ENCODE results near the gene NAP1L5. TPM values are rescaled to one million over a fixed set of nuclear protein-coding genes. Genes with fewer than 3 reads are reported as not detected.

The NAP1L5 gene
- total RNA-seq, 1 experiment from 2014 or later = not detected

GRCh38 chr4:88690355-88690754 is 7.3 kb downstream of the NAP1L5 start:
- Histone ChIP-seq H3K9me3 (no peaks in the 10 kb centered on the region), H3K27me3 (replicated peaks; ENCODE audit: control insufficient read depth, insufficient read depth, low read length) (no peaks in the 10 kb centered on the region), H3K36me3 (ENCODE audit: control insufficient read depth, insufficient read depth, low read length) (no peaks in the 10 kb centered on the region), H3K4me3 (ENCODE audit: low read depth, low read length) (no peak overlapping the region), H3K4me1 (no peaks in the 10 kb centered on the region)
- no peaks in the 10 kb centered on the region for H3K36me3 Mint-ChIP-seq (ENCODE audit: insufficient read depth, unreplicated experiment)
- DNase-seq = no peak
- H3K27me3 Mint-ChIP-seq (ENCODE audit: insufficient read depth, unreplicated experiment) = no peaks in the 10 kb centered on the region
- H3K4me1 Mint-ChIP-seq (ENCODE audit: low read depth, unreplicated experiment) = no peaks in the 10 kb centered on the region
- H3K27ac Mint-ChIP-seq (ENCODE audit: unreplicated experiment) = no peak overlapping the region
- no peak overlapping the region for H3K4me3 Mint-ChIP-seq (ENCODE audit: unreplicated experiment)
- CTCF ChIA-PET = no interaction called here
- no peak for TF ChIP-seq CTCF (IDR thresholded peaks at IDR 0.05; ENCODE audit: insufficient read depth in 1 of 2, low read depth in 1 of 2, low read length in 1 of 2, severe bottlenecking in 1 of 2, unreplicated experiment in 1 of 2)
- intact Hi-C loops (cut with micrococcal nuclease; ENCODE audit: unreplicated experiment) = no loop called here
- POLR2A ChIA-PET = no interaction called here
- H3K9me3 Mint-ChIP-seq (ENCODE audit: unreplicated experiment) = no peaks in the 10 kb centered on the region
- BruUV-seq (replicated peaks) = no TSS peak

DNA sequence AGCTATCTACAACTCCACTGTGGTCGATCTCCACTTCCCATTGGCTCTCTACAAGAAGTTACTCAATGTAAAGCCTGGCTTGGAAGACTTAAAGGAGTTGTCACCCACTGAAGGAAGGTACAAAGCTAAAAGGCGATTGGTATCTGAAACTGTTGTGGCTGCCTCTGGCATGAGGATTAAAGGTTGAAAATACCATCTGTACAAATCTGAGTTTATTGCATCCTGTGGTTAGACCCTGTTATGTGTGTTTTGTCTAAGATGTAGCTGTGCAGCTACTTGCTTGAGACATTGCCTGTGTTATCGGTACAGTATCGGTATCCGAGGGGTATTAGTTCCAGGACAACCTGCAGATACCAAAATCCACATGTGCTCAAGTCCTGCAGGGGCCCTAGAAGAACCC is 16.4 kb downstream of the NAP1L5 start:
- Mint-ChIP-seq H3K9me3 (ENCODE audit: unreplicated experiment) (no peaks in the 10 kb centered on the region), H3K36me3 (ENCODE audit: insufficient read depth, unreplicated experiment) (no peaks in the 10 kb centered on the region), H3K4me1 (ENCODE audit: low read depth, unreplicated experiment) (no peaks in the 10 kb centered on the region), H3K27me3 (ENCODE audit: insufficient read depth, unreplicated experiment) (no peaks in the 10 kb centered on the region), H3K27ac (ENCODE audit: unreplicated experiment) (no peak overlapping the region), H3K4me3 (ENCODE audit: unreplicated experiment) (no peak overlapping the region)
- Histone ChIP-seq H3K36me3 (ENCODE audit: control insufficient read depth, insufficient read depth, low read length) (no peaks in the 10 kb centered on the region), H3K9me3 (no peaks in the 10 kb centered on the region), H3K4me3 (ENCODE audit: low read depth, low read length) (no peak overlapping the region), H3K4me1 (no peaks in the 10 kb centered on the region), H3K27me3 (replicated peaks; ENCODE audit: control insufficient read depth, insufficient read depth, low read length) (no peaks in the 10 kb centered on the region)
- BruUV-seq (replicated peaks) = no TSS peak
- TF ChIP-seq CTCF (IDR thresholded peaks at IDR 0.05; ENCODE audit: insufficient read depth in 1 of 2, low read depth in 1 of 2, low read length in 1 of 2, severe bottlenecking in 1 of 2, unreplicated experiment in 1 of 2) = no peak
- ChIA-PET POLR2A (no interaction called here), CTCF (no interaction called here)
- no peak for DNase-seq
- intact Hi-C loops (cut with micrococcal nuclease; ENCODE audit: unreplicated experiment) = no loop called here

DNA sequence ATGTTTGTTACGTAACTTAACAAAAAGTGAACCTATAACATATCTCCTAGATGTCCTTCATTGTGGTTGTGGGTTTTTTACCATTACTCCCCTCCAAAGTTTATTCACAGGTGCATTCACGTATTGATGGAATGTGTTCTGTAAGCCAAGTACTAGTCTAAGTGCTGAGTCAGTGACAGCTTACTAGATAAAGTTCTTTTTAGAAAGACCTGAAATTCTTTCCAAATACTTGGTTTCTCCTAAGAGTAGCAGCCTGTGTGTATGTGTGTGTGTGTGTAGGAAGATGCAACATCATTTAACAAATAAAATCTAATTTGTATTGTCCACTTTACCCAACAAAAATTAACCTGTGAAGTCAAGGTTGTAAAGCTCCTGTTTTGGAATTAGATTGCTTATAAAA is 22.1 kb downstream of the NAP1L5 start:
- H3K36me3 Mint-ChIP-seq (ENCODE audit: insufficient read depth, unreplicated experiment) = no peaks in the 10 kb centered on the region
- H3K4me3 Mint-ChIP-seq (ENCODE audit: unreplicated experiment) = no peak overlapping the region
- Histone ChIP-seq H3K36me3 (ENCODE audit: control insufficient read depth, insufficient read depth, low read length) (no peaks in the 10 kb centered on the region), H3K9me3 (no peaks in the 10 kb centered on the region), H3K4me3 (ENCODE audit: low read depth, low read length) (no peak overlapping the region), H3K27me3 (replicated peaks; ENCODE audit: control insufficient read depth, insufficient read depth, low read length) (no peaks in the 10 kb centered on the region), H3K4me1 (no peaks in the 10 kb centered on the region)
- no peaks in the 10 kb centered on the region for H3K27me3 Mint-ChIP-seq (ENCODE audit: insufficient read depth, unreplicated experiment)
- no peak for DNase-seq
- intact Hi-C loops (cut with micrococcal nuclease; ENCODE audit: unreplicated experiment) = no loop called here
- no peak for TF ChIP-seq CTCF (IDR thresholded peaks at IDR 0.05; ENCODE audit: insufficient read depth in 1 of 2, low read depth in 1 of 2, low read length in 1 of 2, severe bottlenecking in 1 of 2, unreplicated experiment in 1 of 2)
- H3K9me3 Mint-ChIP-seq (ENCODE audit: unreplicated experiment) = no peaks in the 10 kb centered on the region
- no peaks in the 10 kb centered on the region for H3K4me1 Mint-ChIP-seq (ENCODE audit: low read depth, unreplicated experiment)
- BruUV-seq (replicated peaks) = no TSS peak
- POLR2A ChIA-PET = no interaction called here
- CTCF ChIA-PET = no interaction called here
- H3K27ac Mint-ChIP-seq (ENCODE audit: unreplicated experiment) = no peak overlapping the region

All from Caco-2 (cell line).